Type B pancreatic cell (in vitro differentiated cells): ENCODE results near the gene HNRNPLL. TPM values are rescaled to one million over a fixed set of nuclear protein-coding genes. Genes with fewer than 3 reads are reported as not detected.
"Not testable (repeated sequence)": the region's sequence is repeated elsewhere in the genome, so short reads cannot be mapped to it uniquely, and the experiment has no call there.

Experiments
- DNase-seq: peaks from one replicate; pipeline ENCODE4 v3.0.0; 2021; ENCODE audit warnings: mixed read lengths; ENCODE audit not compliant: unreplicated experiment; ENCODE audit errors: extremely low spot score
- H3K27ac Mint-ChIP-seq: 2 replicates; pipeline ENCODE4 v1.8.0; 2021; ENCODE audit warnings: mild to moderate bottlenecking, mixed read lengths
- H3K27me3 Mint-ChIP-seq: 2 replicates; pipeline ENCODE4 v1.8.0; 2021; ENCODE audit warnings: mixed read lengths
- H3K36me3 Mint-ChIP-seq: 2 replicates; pipeline ENCODE4 v1.8.0; 2021; ENCODE audit warnings: mixed read lengths
- H3K4me1 Mint-ChIP-seq: one replicate; pipeline ENCODE4 v1.8.0; 2021; ENCODE audit warnings: mixed read lengths; ENCODE audit not compliant: unreplicated experiment
- H3K4me3 Mint-ChIP-seq: 2 replicates; pipeline ENCODE4 v1.8.0; 2021; ENCODE audit warnings: mild to moderate bottlenecking, mixed read lengths
- H3K9me3 Mint-ChIP-seq: 2 replicates; pipeline ENCODE4 v1.8.0; 2021; ENCODE audit warnings: mixed read lengths
- CTCF ChIP-seq: fragments of 200-600 bp; sonication (generic); conservative IDR thresholded peaks from 2 replicates; pipeline ENCODE4 v1.5.0; 2021; ENCODE audit warnings: antibody characterized with exemption, mild to moderate bottlenecking
- long read RNA-seq: library from polyadenylated mRNA; unstranded; transcript quantifications from one replicate; pipeline ENCODE4 v2.0.0, GENCODE V29; 2020
- total RNA-seq: library from RNA; stranded (reverse); gene quantifications from 2 replicates; pipeline ENCODE4 v1.2.1, GENCODE V29; 2021; ENCODE audit warnings: low replicate concordance

Gene HNRNPLL
- total RNA-seq = 49.4 and 72.3 TPM in 2 replicates
- long read RNA-seq, full-length matches to known transcripts = 4 of 24 reads
- long read RNA-seq, partial matches to known transcripts = 18 of 24 reads
- long read RNA-seq, other reads (novel, unspliced or antisense) = 2 of 24 reads

- peaks cover 41% of the 10 kb centered on the region for H3K4me1 Mint-ChIP-seq
- peak within 1 kb of the TSS; percentile 96 for H3K27ac Mint-ChIP-seq
- no peaks in the 10 kb centered on the region for H3K9me3 Mint-ChIP-seq
- H3K4me3 Mint-ChIP-seq = peak within 1 kb of the TSS; percentile 94
- H3K36me3 Mint-ChIP-seq = no peaks in the 10 kb centered on the region
- H3K27me3 Mint-ChIP-seq = no peaks in the 10 kb centered on the region
- peak; percentile 100 for DNase-seq
- no peak for TF ChIP-seq CTCF
Observed at GRCh38 chr2:38602732-38603401, at the start of gene HNRNPLL. Gene HNRNPLL, minus strand, starts transcription at chr2:38602928. Its CDS starts 302 bp downstream, at chr2:38602626.

GRCh38 chr2:38650717-38651116, 48.0 kb upstream of the HNRNPLL start:
- Mint-ChIP-seq H3K36me3 (no peaks in the 10 kb centered on the region), H3K9me3 (no peaks in the 10 kb centered on the region), H3K4me1 (peaks cover 6% of the 10 kb centered on the region), H3K27me3 (no peaks in the 10 kb centered on the region), H3K27ac (no peak overlapping the region), H3K4me3 (no peak overlapping the region)
- TF ChIP-seq CTCF = no peak
- DNase-seq = no peak

DNA sequence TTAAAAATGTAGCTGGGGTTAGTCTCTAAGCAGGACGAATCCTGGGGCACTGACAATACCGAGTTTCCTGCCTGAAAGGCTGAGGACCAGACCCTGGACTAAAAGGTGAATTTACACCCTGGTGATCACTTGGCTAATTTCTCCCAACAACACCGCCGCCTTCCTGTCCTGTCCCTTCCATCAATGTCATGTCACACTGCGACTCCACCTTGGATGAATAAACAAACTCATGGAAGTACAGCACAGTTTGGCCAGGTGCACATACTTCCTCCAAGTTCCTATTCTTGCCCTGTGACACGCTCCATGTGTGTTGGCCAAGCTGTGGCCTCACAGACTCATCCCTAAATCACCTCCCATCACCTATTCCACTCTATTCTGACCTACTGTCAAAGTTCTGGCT, 47.3 kb upstream of the HNRNPLL start:
- Mint-ChIP-seq H3K27ac (no peak overlapping the region), H3K4me3 (no peak overlapping the region), H3K4me1 (peaks cover 6% of the 10 kb centered on the region), H3K36me3 (no peaks in the 10 kb centered on the region), H3K9me3 (no peaks in the 10 kb centered on the region), H3K27me3 (no peaks in the 10 kb centered on the region)
- TF ChIP-seq CTCF = no peak
- DNase-seq = no peak

DNA sequence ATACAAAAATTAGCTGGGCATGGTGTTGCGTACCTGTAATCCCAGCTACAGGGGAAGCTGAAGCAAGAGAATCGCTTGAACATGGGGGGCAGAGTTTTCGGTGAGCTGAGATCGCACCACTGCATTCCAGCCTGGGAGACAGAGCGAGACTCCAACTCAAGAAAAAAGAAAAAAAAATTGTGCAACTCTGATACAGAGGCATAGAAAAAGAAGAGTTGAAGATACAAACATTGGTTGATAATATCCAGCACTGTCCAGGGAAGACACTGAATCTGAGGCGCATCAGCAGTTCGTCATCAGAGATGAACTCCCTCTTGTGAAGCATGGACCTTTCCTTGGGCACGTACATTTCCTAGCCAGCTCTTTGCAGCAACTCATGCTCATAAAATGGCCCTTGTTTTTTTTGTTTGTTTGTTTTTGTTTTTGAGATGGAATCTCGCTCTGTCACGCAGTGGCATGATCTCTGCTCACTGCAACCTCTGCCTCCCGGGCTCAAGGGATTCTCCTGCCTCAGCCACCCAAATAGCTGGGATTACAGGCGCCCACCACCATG, 46.5 kb upstream of the HNRNPLL start:
- Mint-ChIP-seq H3K4me1 (no peaks in the 10 kb centered on the region), H3K27me3 (no peaks in the 10 kb centered on the region), H3K4me3 (no peak overlapping the region), H3K27ac (no peak overlapping the region), H3K36me3 (no peaks in the 10 kb centered on the region), H3K9me3 (no peaks in the 10 kb centered on the region)
- DNase-seq = no peak
- TF ChIP-seq CTCF = no peak

DNA sequence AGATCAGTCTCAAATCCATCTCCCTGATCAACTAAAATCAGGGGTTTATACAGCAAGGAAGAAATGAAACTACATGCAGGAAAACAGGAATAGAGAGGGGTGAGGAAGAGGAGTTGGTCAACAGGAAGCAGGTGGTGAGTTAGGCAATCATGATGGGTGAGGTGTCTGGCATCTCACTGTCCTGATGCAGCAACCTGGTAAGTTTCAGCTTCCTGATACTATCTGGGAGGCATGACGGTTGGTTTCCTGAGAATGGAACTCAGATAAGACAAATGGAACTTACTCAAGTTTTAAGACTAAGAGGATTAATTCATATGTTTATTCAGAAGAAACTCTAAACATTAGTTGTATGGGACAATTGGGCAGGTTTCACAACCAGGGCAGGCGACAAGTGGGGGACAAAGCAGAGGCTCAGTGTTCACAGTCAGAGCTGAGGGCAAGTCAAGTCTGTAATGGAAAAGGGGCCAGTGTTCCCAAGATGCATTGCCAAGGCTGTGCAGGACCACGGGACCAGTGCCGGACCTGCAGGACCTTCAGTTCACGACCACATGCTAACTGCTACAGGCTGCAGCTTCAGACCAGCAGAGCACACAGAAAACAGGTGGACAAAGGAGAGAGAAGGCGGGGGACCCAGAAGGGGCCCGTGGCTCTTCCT, 45.5 kb upstream of the HNRNPLL start:
- no peaks in the 10 kb centered on the region for H3K27me3 Mint-ChIP-seq
- H3K4me3 Mint-ChIP-seq = no peak overlapping the region
- H3K9me3 Mint-ChIP-seq = no peaks in the 10 kb centered on the region
- H3K36me3 Mint-ChIP-seq = peaks cover 4% of the 10 kb centered on the region
- no peak overlapping the region for H3K27ac Mint-ChIP-seq
- H3K4me1 Mint-ChIP-seq = no peaks in the 10 kb centered on the region
- DNase-seq = no peak
- TF ChIP-seq CTCF = no peak

- H3K27ac Mint-ChIP-seq, H3K4me1 Mint-ChIP-seq, H3K4me3 Mint-ChIP-seq, H3K9me3 Mint-ChIP-seq, DNase-seq, H3K36me3 Mint-ChIP-seq, H3K27me3 Mint-ChIP-seq: not testable (repeated sequence)
Observed at GRCh38 chr2:38643683-38644511, 41.2 kb upstream of the HNRNPLL start.
